GM12873 (cell line): ENCODE data around the gene BCL3.

Experiments
- CTCF ChIP-seq: IDR thresholded peaks from 2 replicates; pipeline ENCODE4 v1.5.1; 2012; ENCODE audit warnings: low read depth, mild to moderate bottlenecking, moderate library complexity, low read length, control low read depth; ENCODE audit not compliant: insufficient read depth; ENCODE audit errors: missing control alignments

Gene BCL3

DNA sequence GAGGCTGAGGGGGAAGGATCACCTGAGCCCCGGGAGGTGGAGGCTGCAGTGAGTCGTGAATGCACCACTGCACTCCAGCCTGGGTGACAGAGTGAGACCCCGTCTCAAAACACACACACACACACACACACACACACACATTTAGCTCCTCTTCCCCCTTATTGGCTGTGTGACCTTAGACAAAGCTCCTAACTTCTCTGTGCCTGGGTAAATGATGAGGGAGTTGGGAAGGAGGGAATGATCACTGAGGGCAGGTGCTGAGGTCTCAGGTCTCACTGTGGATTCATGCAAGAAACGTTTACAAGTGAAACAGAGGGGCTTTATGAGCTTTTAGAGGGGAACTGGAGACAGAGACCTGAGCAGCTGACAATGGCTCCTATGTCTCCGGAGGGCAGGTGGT, 16.9 kb upstream of the BCL3 start:
- TF ChIP-seq CTCF: no peak

DNA sequence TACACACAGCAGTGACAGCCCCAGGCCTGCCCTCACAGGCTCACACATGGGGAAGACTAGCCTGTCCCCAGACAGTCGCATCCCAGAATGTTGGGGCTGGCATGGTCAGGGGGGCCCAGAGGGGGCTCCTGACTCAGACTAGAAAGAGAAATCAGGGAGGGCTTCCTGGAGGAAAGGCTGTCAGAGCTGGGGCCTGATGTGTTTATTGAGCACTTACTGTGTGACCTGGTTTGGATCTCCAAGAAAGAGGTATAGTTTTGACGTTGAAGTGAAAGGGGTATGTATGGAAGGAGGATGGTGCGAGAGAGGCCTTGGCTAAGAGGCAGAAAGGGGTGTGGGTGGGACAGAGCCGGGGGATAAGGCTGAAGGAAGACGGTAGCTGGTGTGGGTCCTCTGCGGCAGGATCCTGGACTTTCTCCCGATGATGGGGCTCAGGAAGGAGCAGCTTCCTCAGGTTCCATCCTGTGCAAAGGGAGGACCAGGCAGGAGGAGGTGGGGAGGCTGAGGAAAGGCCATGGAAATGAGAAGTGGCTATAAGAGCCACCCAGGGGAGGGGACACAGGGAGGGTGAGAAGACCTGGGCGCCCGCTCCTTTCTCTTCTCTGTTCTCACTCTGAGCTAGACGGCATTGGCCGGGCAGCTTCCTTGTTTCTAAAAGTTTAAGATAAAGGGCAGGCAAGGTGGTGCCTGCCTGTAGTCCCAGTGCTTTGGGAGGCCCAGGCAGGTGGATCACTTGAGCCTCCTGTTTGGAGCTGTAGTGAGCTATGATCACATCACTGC, 16.1 kb upstream of the BCL3 start:
- TF ChIP-seq CTCF: no peak

DNA sequence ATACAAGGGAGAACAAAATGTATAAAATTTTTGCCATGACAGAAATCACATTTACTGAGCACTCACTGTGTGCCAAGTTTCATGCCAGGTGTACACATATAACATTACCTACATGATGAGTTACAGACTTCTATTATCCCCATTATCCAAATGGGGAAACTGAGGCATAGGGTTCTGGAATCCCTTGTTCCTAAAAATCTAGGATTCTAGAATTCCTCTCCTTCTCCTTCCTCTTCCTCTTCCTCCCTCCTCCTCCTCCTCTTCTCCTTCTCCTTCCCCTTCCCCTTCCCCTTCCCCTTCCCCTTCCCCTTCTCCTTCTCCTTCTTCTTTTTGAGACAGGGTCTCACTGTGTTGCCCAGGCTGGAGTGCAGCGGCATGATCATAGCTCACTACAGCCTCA, 14.2 kb upstream of the BCL3 start:
- no peak for TF ChIP-seq CTCF

DNA sequence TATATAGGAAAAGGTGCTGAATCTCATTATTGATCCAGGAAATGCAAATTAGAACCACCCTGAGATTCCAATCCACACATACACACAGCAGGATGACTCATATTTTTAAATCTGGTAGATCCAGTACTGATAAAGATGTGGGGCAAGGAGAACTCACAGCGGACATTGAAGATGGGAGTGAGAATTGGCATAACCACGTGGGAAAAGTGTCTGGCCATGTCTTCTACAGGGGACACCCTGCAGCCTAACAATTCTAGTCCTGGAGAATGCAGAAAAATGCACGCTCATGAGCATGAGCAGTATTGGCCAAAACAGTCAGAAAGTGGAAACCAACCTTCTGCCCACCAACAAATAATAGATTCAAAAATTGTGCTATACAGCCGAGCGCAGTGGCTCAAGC, 13.5 kb upstream of the BCL3 start:
- no peak for TF ChIP-seq CTCF

- no peak for TF ChIP-seq CTCF
These were observed 11.1 kb upstream of the BCL3 start for GRCh38 chr19:44737238-44738071.

- TF ChIP-seq CTCF: no peak
These were observed 10.4 kb upstream of the BCL3 start for GRCh38 chr19:44738136-44738535.
